Breast epithelium (tissue), 3 donors: Measurements from ENCODE around the gene DQX1.

Experiments used
- CTCF ChIP-seq, 3 donors: fragments of 450-650 bp; IDR thresholded peaks; one replicate each; pipeline ENCODE4 v1.5.1; 2016 to 2017; ENCODE audit warnings: antibody characterized with exemption in 3 of 3, mild to moderate bottlenecking in 3 of 3, moderate library complexity in 3 of 3
- POLR2A ChIP-seq: fragments of 450-650 bp; IDR thresholded peaks from one replicate; pipeline ENCODE4 v1.6.1; 2016; ENCODE audit warnings: antibody characterized with exemption, mild to moderate bottlenecking, moderate library complexity

DNA sequence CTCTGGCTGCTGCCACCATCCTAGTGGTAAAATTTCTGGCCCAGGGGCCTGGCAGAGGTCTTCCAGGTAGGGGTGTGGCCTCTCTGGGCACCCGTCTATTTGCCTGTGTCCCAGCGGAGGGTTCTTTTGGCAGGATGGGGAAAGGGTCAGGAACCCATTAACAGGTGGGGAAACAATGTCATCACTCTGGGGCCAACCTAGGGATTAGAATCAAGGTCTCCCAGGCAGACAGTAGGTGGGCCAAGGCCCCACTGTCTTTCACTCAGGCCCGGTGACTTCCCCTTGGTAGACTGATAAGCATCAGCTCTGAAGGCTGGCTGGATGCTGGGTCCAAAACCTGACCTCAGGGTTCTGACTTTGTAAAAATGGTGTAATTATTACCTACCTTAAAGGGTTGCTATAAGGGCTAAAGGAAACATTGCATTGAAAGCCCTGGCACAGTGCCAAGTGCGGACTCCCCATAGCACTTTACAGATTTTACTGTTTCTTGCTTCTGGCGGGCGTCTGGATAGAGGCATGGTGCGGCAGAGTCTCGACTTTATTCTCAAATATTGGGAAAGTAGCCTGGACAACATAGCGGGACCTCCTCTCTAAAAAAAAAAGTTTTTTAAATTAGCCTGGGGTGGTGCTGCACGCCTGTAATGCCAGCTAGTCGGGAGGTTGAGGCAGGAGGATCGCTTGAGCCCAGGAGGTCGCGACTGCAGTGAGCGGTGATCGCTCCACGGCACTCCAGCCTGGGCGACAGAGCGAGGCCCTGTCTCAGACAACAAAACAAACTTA, 28.8 kb downstream of the DQX1 start:
- no peak for TF ChIP-seq POLR2A
- no peak for TF ChIP-seq CTCF (IDR thresholded peaks at IDR 0.05)
